ENCODE measurements around the gene CLDN24.

CLDN24 gene

DNA sequence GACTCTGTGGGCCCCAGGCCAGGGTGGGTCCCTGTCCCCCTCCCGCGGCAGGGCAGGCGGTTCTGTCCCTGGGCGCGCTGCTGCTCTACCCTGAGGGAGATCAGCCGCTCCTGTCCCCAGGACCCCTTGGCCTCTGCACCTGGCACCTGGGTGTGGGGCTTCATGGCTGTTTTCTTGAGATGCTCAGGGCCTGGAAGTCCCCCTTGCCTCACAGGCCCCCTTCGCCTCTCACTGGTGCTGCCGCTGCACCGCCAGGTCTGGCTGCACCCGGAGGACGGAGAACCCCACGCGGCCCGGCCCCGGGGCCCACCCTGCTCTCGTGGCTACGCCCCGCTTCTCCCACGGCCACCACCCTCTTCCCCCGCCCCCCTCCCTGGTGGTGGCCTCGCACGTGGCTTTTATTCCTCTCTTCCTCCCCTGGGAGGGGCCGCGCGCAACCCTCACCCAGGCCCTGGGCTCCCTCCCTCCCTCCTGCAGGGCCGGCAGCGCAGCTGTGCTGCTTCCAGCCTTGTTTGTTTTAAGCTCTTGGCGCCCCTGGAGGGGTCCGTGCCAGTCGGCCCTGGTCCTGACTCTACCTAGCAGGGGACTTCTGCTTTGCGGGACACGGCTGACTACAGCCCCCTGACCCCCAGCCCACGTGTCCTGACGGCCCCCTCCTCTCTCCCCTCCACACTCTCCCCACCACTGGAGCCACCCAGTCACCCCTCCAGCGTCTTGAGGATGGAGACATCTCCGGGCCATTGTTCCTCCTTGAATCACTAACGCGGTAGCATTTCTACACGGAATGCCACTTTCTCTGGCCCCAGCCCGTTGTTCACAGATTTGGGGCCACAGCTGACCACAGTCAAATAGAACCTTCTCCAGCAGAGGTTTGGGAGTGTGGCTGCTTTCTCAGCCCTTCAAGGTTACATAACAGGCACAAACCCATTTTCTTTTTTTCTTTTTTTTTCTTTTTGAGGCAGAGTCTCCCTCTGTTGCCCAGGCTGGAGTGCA is 20.6 kb upstream of the CLDN24 start:
- TF ChIP-seq ZBTB7A (IDR thresholded peaks at IDR 0.05; ENCODE audit: low read depth) = no peak
- TF ChIP-seq, protein P1, sequence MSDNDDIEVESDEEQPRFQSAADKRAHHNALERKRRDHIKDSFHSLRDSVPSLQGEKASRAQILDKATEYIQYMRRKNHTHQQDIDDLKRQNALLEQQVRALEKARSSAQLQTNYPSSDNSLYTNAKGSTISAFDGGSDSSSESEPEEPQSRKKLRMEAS (IDR thresholded peaks at IDR 0.05) = no peak
- no peak for TF ChIP-seq EP300 (IDR thresholded peaks at IDR 0.05; ENCODE audit: borderline replicate concordance)
- no peak for TF ChIP-seq NFIC (IDR thresholded peaks at IDR 0.05)
- TF ChIP-seq TCF12 (IDR thresholded peaks at IDR 0.05; ENCODE audit: low read depth) = no peak
- no peak for TF ChIP-seq TEAD4 (IDR thresholded peaks at IDR 0.05)

GRCh38 chr4:183337833-183338232 is 15.6 kb upstream of the CLDN24 start:
- TF ChIP-seq CREB1 (IDR thresholded peaks at IDR 0.05; ENCODE audit: low read depth) (no peak), TCF12 (IDR thresholded peaks at IDR 0.05; ENCODE audit: low read depth) (peak; percentile 80), ZBTB7A (IDR thresholded peaks at IDR 0.05; ENCODE audit: low read depth) (no peak), NFIC (IDR thresholded peaks at IDR 0.05) (peak; percentile 89), FOXM1 (IDR thresholded peaks at IDR 0.05; ENCODE audit: borderline replicate concordance, low read depth) (no peak), EP300 (IDR thresholded peaks at IDR 0.05; ENCODE audit: borderline replicate concordance) (peak; percentile 39; the same call in 1 of the 2 replicates), USF1 (IDR thresholded peaks at IDR 0.05) (peak; percentile 37), EGR1 (IDR thresholded peaks at IDR 0.05) (no peak), YY1 (IDR thresholded peaks at IDR 0.05; ENCODE audit: low read depth) (no peak), CEBPB (IDR thresholded peaks at IDR 0.05) (peak; percentile 60), RAD21 (IDR thresholded peaks at IDR 0.05; ENCODE audit: low read depth) (peak; percentile 10; the same call in 1 of the 2 replicates), REST (IDR thresholded peaks at IDR 0.05; ENCODE audit: low read depth) (no peak), TEAD4 (IDR thresholded peaks at IDR 0.05) (peak; percentile 55), TAF1 (IDR thresholded peaks at IDR 0.05; ENCODE audit: low read depth) (no peak)
- TF ChIP-seq, protein P1 (IDR thresholded peaks at IDR 0.05) = peak; percentile 56; the same call in 1 of the 2 replicates

DNA sequence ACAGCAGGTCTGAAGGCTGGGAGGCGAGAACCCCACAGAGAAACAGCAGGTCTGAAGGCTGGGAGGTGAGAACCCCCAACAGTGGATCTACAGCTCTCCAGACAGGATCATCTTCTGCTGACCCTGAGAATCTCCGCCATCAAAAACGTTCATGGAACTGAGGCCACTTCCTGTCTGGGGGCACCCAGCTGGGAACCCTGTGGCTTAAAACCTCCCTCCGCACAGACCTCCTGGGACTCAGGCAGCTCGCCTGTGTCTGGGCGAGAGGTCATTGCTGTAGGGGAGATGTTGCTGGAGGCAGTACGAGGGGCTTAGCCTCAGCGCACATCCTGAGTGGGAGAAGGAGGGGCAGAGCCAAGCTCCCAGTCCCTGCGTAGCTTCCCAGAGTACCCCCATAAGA is 15.1 kb upstream of the CLDN24 start:
- no peak for TF ChIP-seq CEBPB (IDR thresholded peaks at IDR 0.05)

DNA sequence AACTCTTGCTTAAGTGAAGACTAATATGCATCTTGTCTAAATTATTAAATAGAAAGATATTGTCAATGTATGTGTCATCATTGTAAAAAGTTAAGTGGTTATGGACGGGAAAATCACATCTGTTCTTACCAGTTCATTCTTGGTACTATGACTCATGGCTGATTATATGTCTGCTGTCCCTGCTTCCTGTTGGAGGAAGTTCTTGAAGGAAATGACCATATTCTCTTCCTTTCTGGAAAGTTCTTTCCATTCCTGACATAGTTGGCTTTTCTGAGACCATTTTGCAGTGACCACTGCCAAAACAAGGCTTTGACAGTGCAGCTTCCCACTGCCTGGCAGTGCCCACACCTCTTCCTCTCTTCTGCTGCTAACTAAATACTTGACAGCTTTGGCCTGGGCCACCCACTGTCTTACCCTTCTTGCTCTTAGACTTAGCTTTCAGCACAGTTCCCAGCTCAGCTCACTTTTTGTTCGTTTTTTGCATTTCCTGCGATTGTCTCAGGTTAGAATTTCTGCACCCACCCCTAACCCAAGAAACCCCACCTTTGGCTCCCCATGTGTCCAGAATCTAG is 13.2 kb upstream of the CLDN24 start:
- TF ChIP-seq CREB1 (IDR thresholded peaks at IDR 0.05; ENCODE audit: low read depth) = no peak
- no peak for TF ChIP-seq YY1 (IDR thresholded peaks at IDR 0.05; ENCODE audit: low read depth)
- peak; percentile 49; the same call in 1 of the 2 replicates for TF ChIP-seq FOXM1 (IDR thresholded peaks at IDR 0.05; ENCODE audit: borderline replicate concordance, low read depth)
- peak; percentile 85 for TF ChIP-seq EP300 (IDR thresholded peaks at IDR 0.05; ENCODE audit: borderline replicate concordance)
- no peak for TF ChIP-seq RAD21 (IDR thresholded peaks at IDR 0.05; ENCODE audit: low read depth)
- peak; percentile 55 for TF ChIP-seq NFIC (IDR thresholded peaks at IDR 0.05)
- TF ChIP-seq USF1 (IDR thresholded peaks at IDR 0.05) = no peak
- TF ChIP-seq EGR1 (IDR thresholded peaks at IDR 0.05) = no peak
- TF ChIP-seq ZBTB7A (IDR thresholded peaks at IDR 0.05; ENCODE audit: low read depth) = no peak
- TF ChIP-seq REST (IDR thresholded peaks at IDR 0.05; ENCODE audit: low read depth) = no peak
- TF ChIP-seq TEAD4 (IDR thresholded peaks at IDR 0.05) = peak; percentile 79
- no peak for TF ChIP-seq CEBPB (IDR thresholded peaks at IDR 0.05)
- TF ChIP-seq, protein P1 (IDR thresholded peaks at IDR 0.05) = peak; percentile 47
- TF ChIP-seq TAF1 (IDR thresholded peaks at IDR 0.05; ENCODE audit: low read depth) = no peak
- TF ChIP-seq TCF12 (IDR thresholded peaks at IDR 0.05; ENCODE audit: low read depth) = peak; percentile 72

DNA sequence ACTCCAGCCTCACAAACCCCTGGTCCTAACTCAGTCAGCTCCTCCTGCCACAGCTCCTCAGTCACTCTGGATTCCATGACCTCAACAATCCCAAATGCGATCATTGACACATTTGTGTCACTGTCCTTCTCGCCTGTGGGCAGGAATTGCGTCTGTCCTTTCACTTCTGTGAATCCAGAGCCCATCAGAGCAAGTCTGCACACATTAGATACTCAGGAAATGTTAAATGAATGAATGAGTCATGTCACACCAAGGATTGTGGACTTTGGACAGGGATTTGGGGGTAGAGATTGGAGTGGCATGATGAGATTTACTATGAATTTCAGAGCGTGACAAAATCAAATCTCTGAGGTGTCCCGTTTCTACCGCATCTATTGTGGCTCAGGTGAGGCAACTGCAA is 11.8 kb upstream of the CLDN24 start:
- TF ChIP-seq TAF1 (IDR thresholded peaks at IDR 0.05; ENCODE audit: low read depth) (no peak), REST (IDR thresholded peaks at IDR 0.05; ENCODE audit: low read depth) (no peak), TCF12 (IDR thresholded peaks at IDR 0.05; ENCODE audit: low read depth) (no peak), USF1 (IDR thresholded peaks at IDR 0.05) (no peak), TEAD4 (IDR thresholded peaks at IDR 0.05) (no peak), CEBPB (IDR thresholded peaks at IDR 0.05) (no peak), YY1 (IDR thresholded peaks at IDR 0.05; ENCODE audit: low read depth) (no peak), EP300 (IDR thresholded peaks at IDR 0.05; ENCODE audit: borderline replicate concordance) (no peak), RAD21 (IDR thresholded peaks at IDR 0.05; ENCODE audit: low read depth) (no peak), FOXM1 (IDR thresholded peaks at IDR 0.05; ENCODE audit: borderline replicate concordance, low read depth) (no peak), EGR1 (IDR thresholded peaks at IDR 0.05) (no peak), NFIC (IDR thresholded peaks at IDR 0.05) (no peak), ZBTB7A (IDR thresholded peaks at IDR 0.05; ENCODE audit: low read depth) (no peak), CREB1 (IDR thresholded peaks at IDR 0.05; ENCODE audit: low read depth) (no peak)
- TF ChIP-seq, protein P1 (IDR thresholded peaks at IDR 0.05) = no peak
